Measurements from ENCODE around the gene NAALAD2. TPM values are rescaled to one million over a fixed set of nuclear protein-coding genes. Genes with fewer than 3 reads are reported as not detected.
"Not testable (repeated sequence)": the region's sequence is repeated elsewhere in the genome, so short reads cannot be mapped to it uniquely, and the experiment has no call there.

The NAALAD2 gene
- total RNA-seq, 1 experiment from 2014 or later = not detected

GRCh38 chr11:90179923-90180322 lies 45.5 kb downstream of the NAALAD2 start:
- no peak for DNase-seq (ENCODE audit: low read depth)
- in situ Hi-C loops (cut with HindIII; ENCODE audit: low pct_unique_long_range_greater_than_20kb, low sequenced_read_pairs) = no loop called here

GRCh38 chr11:90187839-90188238 lies 53.4 kb downstream of the NAALAD2 start:
- no peak for DNase-seq (ENCODE audit: low read depth)
- in situ Hi-C loops (cut with HindIII; ENCODE audit: low pct_unique_long_range_greater_than_20kb, low sequenced_read_pairs) = no loop called here

- in situ Hi-C loops (cut with HindIII; ENCODE audit: low pct_unique_long_range_greater_than_20kb, low sequenced_read_pairs) = no loop called here
- DNase-seq (ENCODE audit: low read depth) = no peak
Observed at GRCh38 chr11:90189011-90189410, 54.5 kb downstream of the NAALAD2 start.

- no peak for DNase-seq (ENCODE audit: low read depth)
- in situ Hi-C loops (cut with HindIII; ENCODE audit: low pct_unique_long_range_greater_than_20kb, low sequenced_read_pairs) = no loop called here
Observed at GRCh38 chr11:90192869-90193582, 58.6 kb downstream of the NAALAD2 start.

- DNase-seq (ENCODE audit: low read depth) = no peak
- in situ Hi-C loops (cut with HindIII; ENCODE audit: low pct_unique_long_range_greater_than_20kb, low sequenced_read_pairs) = no loop called here
Observed at GRCh38 chr11:90197377-90197776, 62.9 kb downstream of the NAALAD2 start.

- in situ Hi-C loops (cut with HindIII; ENCODE audit: low pct_unique_long_range_greater_than_20kb, low sequenced_read_pairs) = no loop called here
- DNase-seq (ENCODE audit: low read depth) = no peak
Observed at GRCh38 chr11:90202342-90202741, 67.9 kb downstream of the NAALAD2 start.

GRCh38 chr11:90204407-90204806 lies 69.9 kb downstream of the NAALAD2 start:
- in situ Hi-C loops (cut with HindIII; ENCODE audit: low pct_unique_long_range_greater_than_20kb, low sequenced_read_pairs) = no loop called here
- DNase-seq (ENCODE audit: low read depth) = no peak

- in situ Hi-C loops (cut with HindIII; ENCODE audit: low pct_unique_long_range_greater_than_20kb, low sequenced_read_pairs) = no loop called here
- peak; percentile 46 for DNase-seq (ENCODE audit: low read depth)
Observed at GRCh38 chr11:90204832-90205646, 70.6 kb downstream of the NAALAD2 start.

- in situ Hi-C loops (cut with HindIII; ENCODE audit: low pct_unique_long_range_greater_than_20kb, low sequenced_read_pairs); DNase-seq (ENCODE audit: low read depth): not testable (repeated sequence)
Observed at GRCh38 chr11:90207992-90208391, 73.5 kb downstream of the NAALAD2 start.

- DNase-seq (ENCODE audit: low read depth) = no peak
- in situ Hi-C loops (cut with HindIII; ENCODE audit: low pct_unique_long_range_greater_than_20kb, low sequenced_read_pairs) = no loop called here
Observed at GRCh38 chr11:90208857-90209256, 74.4 kb downstream of the NAALAD2 start.

GRCh38 chr11:90213322-90213721 lies 78.9 kb downstream of the NAALAD2 start:
- in situ Hi-C loops (cut with HindIII; ENCODE audit: low pct_unique_long_range_greater_than_20kb, low sequenced_read_pairs) = no loop called here
- DNase-seq (ENCODE audit: low read depth) = no peak

- in situ Hi-C loops (cut with HindIII; ENCODE audit: low pct_unique_long_range_greater_than_20kb, low sequenced_read_pairs) = no loop called here
- no peak for DNase-seq (ENCODE audit: low read depth)
Observed at GRCh38 chr11:90216611-90217010, 82.1 kb downstream of the NAALAD2 start.

GRCh38 chr11:90218606-90219005 lies 84.1 kb downstream of the NAALAD2 start:
- in situ Hi-C loops (cut with HindIII; ENCODE audit: low pct_unique_long_range_greater_than_20kb, low sequenced_read_pairs) = no loop called here
- no peak for DNase-seq (ENCODE audit: low read depth)

- in situ Hi-C loops (cut with HindIII; ENCODE audit: low pct_unique_long_range_greater_than_20kb, low sequenced_read_pairs) = no loop called here
- no peak for DNase-seq (ENCODE audit: low read depth)
Observed at GRCh38 chr11:90219438-90219837, 85.0 kb downstream of the NAALAD2 start.

- no peak for DNase-seq (ENCODE audit: low read depth)
- in situ Hi-C loops (cut with HindIII; ENCODE audit: low pct_unique_long_range_greater_than_20kb, low sequenced_read_pairs) = no loop called here
Observed at GRCh38 chr11:90220391-90220790, 85.9 kb downstream of the NAALAD2 start.

- in situ Hi-C loops (cut with HindIII; ENCODE audit: low pct_unique_long_range_greater_than_20kb, low sequenced_read_pairs) = no loop called here
- DNase-seq (ENCODE audit: low read depth) = peak; percentile 18
Observed at GRCh38 chr11:90221803-90222458, 87.5 kb downstream of the NAALAD2 start.

- in situ Hi-C loops (cut with HindIII; ENCODE audit: low pct_unique_long_range_greater_than_20kb, low sequenced_read_pairs) = no loop called here
- DNase-seq (ENCODE audit: low read depth) = peak; percentile 78
Observed at GRCh38 chr11:90222459-90223247, 88.2 kb downstream of the NAALAD2 start, which contains the start of gene CHORDC1. TSS of gene CHORDC1 (minus strand) at chr11:90223049. CDS start at chr11:90222954, 95 bp downstream.

- DNase-seq (ENCODE audit: low read depth) = no peak
- in situ Hi-C loops (cut with HindIII; ENCODE audit: low pct_unique_long_range_greater_than_20kb, low sequenced_read_pairs) = no loop called here
Observed at GRCh38 chr11:90223248-90223585, 88.8 kb downstream of the NAALAD2 start.
